Panc1 (cell line): ENCODE measurements around the gene RIC8A. TPM values are rescaled to one million over a fixed set of nuclear protein-coding genes. Genes with fewer than 3 reads are reported as not detected.

Experiments used
- ATAC-seq: fragments of 200-7000 bp; cut with Tn5 transposase; 2 replicates; pipeline ENCODE4 v1.9.1; 2020; ENCODE audit warnings: mild to moderate bottlenecking, moderate library complexity
- BruUV-seq: library from RNA; stranded (reverse); fragments of 400-500 nt; replicated peaks from 2 replicates; lab custom pipeline; 2021; lab: Mats Ljungman, UMichigan
- CTCF ChIA-PET: fragments of 300-600 bp; sonication (Branson Sonifier 250); formaldehyde crosslinking; loops from one replicate; lab custom pipeline; 2022; ENCODE audit warnings: antibody characterized with exemption; lab: Charles Lee
- POLR2A ChIA-PET: fragments of 300-600 bp; sonication (Branson Sonifier 250); formaldehyde crosslinking; loops from one replicate; lab custom pipeline; 2022; ENCODE audit warnings: antibody characterized with exemption; lab: Charles Lee
- DNase-seq: peaks from one replicate; pipeline ENCODE4 v3.0.0-alpha.2; 2010; ENCODE audit warnings: low read depth, low spot score
- H3K27ac ChIP-seq: 2 replicates; pipeline ENCODE4 v1.5.1; 2011; ENCODE audit warnings: mild to moderate bottlenecking, low read length, inconsistent platforms
- H3K27me3 ChIP-seq: fragments of 200-500 bp; sonication (Bioruptor generic); 2 replicates; pipeline ENCODE4 v1.6.0; 2014; ENCODE audit warnings: low read length, inconsistent platforms; ENCODE audit not compliant: control insufficient read depth, insufficient read depth
- H3K36me3 ChIP-seq: fragments of 200-500 bp; sonication (Bioruptor generic); 2 replicates; pipeline ENCODE4 v1.5.1; 2014; ENCODE audit warnings: inconsistent platforms, mild to moderate bottlenecking, low read length, moderate library complexity; ENCODE audit not compliant: control insufficient read depth, insufficient read depth
- H3K4me1 ChIP-seq: 2 replicates; pipeline ENCODE4 v1.5.1; 2011; ENCODE audit warnings: inconsistent platforms, mild to moderate bottlenecking, low read length, moderate library complexity; ENCODE audit not compliant: control insufficient read depth, insufficient read depth
- H3K4me3 ChIP-seq, 2 experiments: 2 replicates each; pipeline ENCODE4 v1.5.1; 2011 to 2012; ENCODE audit warnings: low read depth in 2 of 2, low read length in 2 of 2, mild to moderate bottlenecking in 2 of 2, inconsistent platforms in 1 of 2, moderate library complexity in 1 of 2
- H3K9me3 ChIP-seq: fragments of 200-500 bp; sonication (Bioruptor generic); 2 replicates; pipeline ENCODE4 v1.5.1; 2014; ENCODE audit warnings: low read depth, mild to moderate bottlenecking, inconsistent platforms, low read length, moderate library complexity; ENCODE audit not compliant: control insufficient read depth, insufficient read depth
- POLR2AphosphoS5 ChIP-seq: IDR thresholded peaks from 2 replicates; pipeline ENCODE4 v1.6.1; 2012; ENCODE audit warnings: mild to moderate bottlenecking, low read depth, low read length, moderate library complexity
- SIN3A ChIP-seq: IDR thresholded peaks from 2 replicates; pipeline ENCODE4 v1.6.1; 2012; ENCODE audit warnings: low read depth, mild to moderate bottlenecking, low read length, moderate library complexity, borderline replicate concordance; ENCODE audit not compliant: insufficient read depth
- TCF7L2 ChIP-seq: IDR thresholded peaks from 2 replicates; pipeline ENCODE4 v1.6.1; 2011; ENCODE audit warnings: mild to moderate bottlenecking, low read depth, low read length, inconsistent platforms
- in situ Hi-C: cut with HindIII; loops from 2 replicates; pipeline ENCODE4 v1.10.0; 2016; ENCODE audit warnings: low sequenced_read_pairs, low pct_unique_long_range_greater_than_20kb
- intact Hi-C: fragments of 100-400 bp; cut with micrococcal nuclease; formaldehyde crosslinking; loops from one replicate; pipeline ENCODE4 v1.10.0; 2022; ENCODE audit not compliant: unreplicated experiment
- total RNA-seq: library from RNA; stranded (reverse); gene quantifications from one replicate; pipeline ENCODE4 v1.2.1, GENCODE V29; 2021; ENCODE audit not compliant: unreplicated experiment
- TF ChIP-seq, protein P1 (sequence below), 2 experiments: IDR thresholded peaks; 2 replicates each; pipeline ENCODE4 v1.6.1; 2011 to 2012; ENCODE audit warnings: low read depth in 2 of 2, control low read depth in 1 of 2, low read length in 1 of 2, mild to moderate bottlenecking in 1 of 2, moderate library complexity in 1 of 2; ENCODE audit not compliant: insufficient read depth in 1 of 2
- TF ChIP-seq, protein P2 (sequence below): fragments of 450-650 bp; IDR thresholded peaks from 2 replicates; pipeline ENCODE4 v1.5.1; 2017; ENCODE audit warnings: mild to moderate bottlenecking

Gene RIC8A
- total RNA-seq, 1 experiment from 2014 or later: 264 TPM

DNA sequence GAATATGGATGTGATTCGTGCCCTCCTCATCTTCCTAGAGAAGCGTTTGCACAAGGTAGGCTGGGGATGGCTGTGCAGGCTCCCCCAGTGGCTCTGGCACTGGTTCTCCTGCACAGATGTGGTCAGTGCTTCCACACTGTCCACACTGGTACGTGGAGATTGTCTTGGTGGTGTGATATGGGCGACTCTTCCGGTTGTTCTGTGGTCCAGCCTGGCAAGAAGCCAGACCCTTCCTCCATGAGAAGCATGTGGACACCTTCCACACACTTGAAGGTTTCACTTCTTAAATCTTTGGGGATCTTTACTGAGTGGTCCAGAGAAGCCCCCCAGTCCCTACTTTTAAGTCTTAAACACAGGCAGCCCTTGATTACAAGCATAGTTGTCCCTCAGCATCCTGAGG lies 3.8 kb downstream of the RIC8A start:
- no peaks in the 10 kb centered on the region for H3K9me3 ChIP-seq
- DNase-seq: no peak
- BruUV-seq: no TSS peak
- TF ChIP-seq SIN3A: no peak
- TF ChIP-seq, protein P1, sequence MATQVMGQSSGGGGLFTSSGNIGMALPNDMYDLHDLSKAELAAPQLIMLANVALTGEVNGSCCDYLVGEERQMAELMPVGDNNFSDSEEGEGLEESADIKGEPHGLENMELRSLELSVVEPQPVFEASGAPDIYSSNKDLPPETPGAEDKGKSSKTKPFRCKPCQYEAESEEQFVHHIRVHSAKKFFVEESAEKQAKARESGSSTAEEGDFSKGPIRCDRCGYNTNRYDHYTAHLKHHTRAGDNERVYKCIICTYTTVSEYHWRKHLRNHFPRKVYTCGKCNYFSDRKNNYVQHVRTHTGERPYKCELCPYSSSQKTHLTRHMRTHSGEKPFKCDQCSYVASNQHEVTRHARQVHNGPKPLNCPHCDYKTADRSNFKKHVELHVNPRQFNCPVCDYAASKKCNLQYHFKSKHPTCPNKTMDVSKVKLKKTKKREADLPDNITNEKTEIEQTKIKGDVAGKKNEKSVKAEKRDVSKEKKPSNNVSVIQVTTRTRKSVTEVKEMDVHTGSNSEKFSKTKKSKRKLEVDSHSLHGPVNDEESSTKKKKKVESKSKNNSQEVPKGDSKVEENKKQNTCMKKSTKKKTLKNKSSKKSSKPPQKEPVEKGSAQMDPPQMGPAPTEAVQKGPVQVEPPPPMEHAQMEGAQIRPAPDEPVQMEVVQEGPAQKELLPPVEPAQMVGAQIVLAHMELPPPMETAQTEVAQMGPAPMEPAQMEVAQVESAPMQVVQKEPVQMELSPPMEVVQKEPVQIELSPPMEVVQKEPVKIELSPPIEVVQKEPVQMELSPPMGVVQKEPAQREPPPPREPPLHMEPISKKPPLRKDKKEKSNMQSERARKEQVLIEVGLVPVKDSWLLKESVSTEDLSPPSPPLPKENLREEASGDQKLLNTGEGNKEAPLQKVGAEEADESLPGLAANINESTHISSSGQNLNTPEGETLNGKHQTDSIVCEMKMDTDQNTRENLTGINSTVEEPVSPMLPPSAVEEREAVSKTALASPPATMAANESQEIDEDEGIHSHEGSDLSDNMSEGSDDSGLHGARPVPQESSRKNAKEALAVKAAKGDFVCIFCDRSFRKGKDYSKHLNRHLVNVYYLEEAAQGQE (IDR thresholded peaks at IDR 0.05; ENCODE audit: insufficient read depth in 1 of 2, low read depth in 2 of 2, low read length in 1 of 2): no peak
- TF ChIP-seq, protein P2, sequence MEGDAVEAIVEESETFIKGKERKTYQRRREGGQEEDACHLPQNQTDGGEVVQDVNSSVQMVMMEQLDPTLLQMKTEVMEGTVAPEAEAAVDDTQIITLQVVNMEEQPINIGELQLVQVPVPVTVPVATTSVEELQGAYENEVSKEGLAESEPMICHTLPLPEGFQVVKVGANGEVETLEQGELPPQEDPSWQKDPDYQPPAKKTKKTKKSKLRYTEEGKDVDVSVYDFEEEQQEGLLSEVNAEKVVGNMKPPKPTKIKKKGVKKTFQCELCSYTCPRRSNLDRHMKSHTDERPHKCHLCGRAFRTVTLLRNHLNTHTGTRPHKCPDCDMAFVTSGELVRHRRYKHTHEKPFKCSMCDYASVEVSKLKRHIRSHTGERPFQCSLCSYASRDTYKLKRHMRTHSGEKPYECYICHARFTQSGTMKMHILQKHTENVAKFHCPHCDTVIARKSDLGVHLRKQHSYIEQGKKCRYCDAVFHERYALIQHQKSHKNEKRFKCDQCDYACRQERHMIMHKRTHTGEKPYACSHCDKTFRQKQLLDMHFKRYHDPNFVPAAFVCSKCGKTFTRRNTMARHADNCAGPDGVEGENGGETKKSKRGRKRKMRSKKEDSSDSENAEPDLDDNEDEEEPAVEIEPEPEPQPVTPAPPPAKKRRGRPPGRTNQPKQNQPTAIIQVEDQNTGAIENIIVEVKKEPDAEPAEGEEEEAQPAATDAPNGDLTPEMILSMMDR: no peak
- TF ChIP-seq TCF7L2: no peak
- no peak for TF ChIP-seq POLR2AphosphoS5
- no peaks in the 10 kb centered on the region for H3K27me3 ChIP-seq
- H3K27ac ChIP-seq: peak overlapping the region; percentile 100
- no peak for ATAC-seq
- CTCF ChIA-PET: no interaction called here
- POLR2A ChIA-PET: no interaction called here
- intact Hi-C loops (loop anchor here (10.0 kb wide), 1 partner anchor 144 kb away; no protein-coding TSS in a partner anchor), in situ Hi-C loops (no loop called here)
- no peak overlapping the region for H3K4me3 ChIP-seq
- peaks cover 23% of the 10 kb centered on the region for H3K4me1 ChIP-seq
- peaks cover 38% of the 10 kb centered on the region for H3K36me3 ChIP-seq

DNA sequence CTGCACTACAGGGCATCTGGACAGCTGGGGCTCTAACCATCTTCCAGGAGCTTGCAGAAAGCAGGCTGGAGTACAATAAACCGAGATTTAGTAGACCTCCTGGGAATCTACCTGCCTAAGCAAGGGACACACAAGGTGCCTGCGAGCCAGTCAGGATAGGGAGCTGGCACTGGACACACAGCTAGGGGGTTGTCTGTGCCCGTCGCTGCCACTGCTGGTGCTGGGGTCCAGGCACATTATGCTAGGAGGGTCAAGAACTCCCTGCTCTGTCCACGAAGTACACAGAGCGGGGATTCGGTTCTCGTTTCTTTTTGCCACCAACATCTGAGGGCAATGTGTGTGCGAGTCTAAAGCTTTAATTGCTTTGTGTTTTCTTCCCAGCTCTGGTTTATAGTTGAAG lies 4.2 kb downstream of the RIC8A start:
- DNase-seq (no peak), ATAC-seq (no peak)
- TF ChIP-seq, protein P1 (IDR thresholded peaks at IDR 0.05; ENCODE audit: insufficient read depth in 1 of 2, low read depth in 2 of 2, low read length in 1 of 2): no peak
- TF ChIP-seq, protein P2: no peak
- TF ChIP-seq SIN3A (no peak), TCF7L2 (no peak), POLR2AphosphoS5 (no peak)
- Histone ChIP-seq H3K27me3 (no peaks in the 10 kb centered on the region), H3K4me1 (peaks cover 21% of the 10 kb centered on the region), H3K27ac (no peak overlapping the region), H3K36me3 (peaks cover 38% of the 10 kb centered on the region), H3K9me3 (no peaks in the 10 kb centered on the region), H3K4me3 (no peak overlapping the region)
- ChIA-PET CTCF (no interaction called here), POLR2A (no interaction called here)
- intact Hi-C loops (loop anchor here (10.0 kb wide), 1 partner anchor 143 kb away; no protein-coding TSS in a partner anchor), in situ Hi-C loops (no loop called here)
- no TSS peak for BruUV-seq
